ENCODE data around the gene OR5K2.

DNA sequence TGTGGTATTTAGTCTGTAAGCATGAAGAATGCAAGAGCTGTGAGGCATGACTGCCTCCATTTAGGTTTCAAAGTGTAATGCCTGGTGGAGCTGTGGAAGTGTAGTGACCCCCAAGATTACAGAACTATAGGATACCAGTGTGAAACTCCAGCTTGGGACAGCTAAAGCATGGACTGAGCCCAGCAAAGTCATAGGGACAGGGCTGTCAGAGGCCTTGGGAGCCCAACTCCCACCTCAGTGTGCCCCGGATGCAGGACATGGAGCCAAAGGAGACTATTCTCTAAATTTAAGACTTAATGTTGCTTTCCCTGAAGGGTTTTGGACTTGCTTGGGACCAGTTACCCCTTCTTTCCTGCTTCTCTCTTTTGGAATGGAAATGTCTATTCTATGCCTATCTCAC, 45.1 kb downstream of the OR5K2 start:
- TF ChIP-seq CTCF (IDR thresholded peaks at IDR 0.05) (no peak), POLR2A (IDR thresholded peaks at IDR 0.05) (no peak)
